ENCODE data around the gene METTL16. TPM values are rescaled to one million over a fixed set of nuclear protein-coding genes. Genes with fewer than 3 reads are reported as not detected.

METTL16 gene
- total and polyA plus RNA-seq, 12 donors: 9.9 to 31.9 (median 26.5) TPM

GRCh38 chr17:2414446-2415064, 97.1 kb downstream of the METTL16 start:
- intact Hi-C loops (cut with DNase I): loop anchor here in 5 of 10 donors (1.0 to 10.0 kb wide), 5 partner anchors 32 to 180 kb away; partner anchors contain the start of gene PAFAH1B1 (in 1 of the 5)
- H3K4me1 ChIP-seq: peaks cover 3 to 42% (median 22%) of the 10 kb centered on the region in 9 donors
- ATAC-seq (no peak), DNase-seq (no peak)
- no peak for TF ChIP-seq CTCF (IDR thresholded peaks at IDR 0.05)
- 94% methylated on average over 22 of the region's 22 CpGs for WGBS, 2 donors
- H3K4me3 ChIP-seq: no peak overlapping the region
- no peak overlapping the region for H3K27ac ChIP-seq
- peaks cover 0 to 33% (median 0%) of the 10 kb centered on the region in 9 donors for H3K36me3 ChIP-seq
- no peaks in the 10 kb centered on the region for H3K27me3 ChIP-seq
- H3K9me3 ChIP-seq: no peaks in the 10 kb centered on the region

GRCh38 chr17:2412561-2413021, 99.1 kb downstream of the METTL16 start:
- H3K9me3 ChIP-seq: no peaks in the 10 kb centered on the region
- no peak overlapping the region for H3K4me3 ChIP-seq
- H3K27me3 ChIP-seq: no peaks in the 10 kb centered on the region
- intact Hi-C loops (cut with DNase I): loop anchor here in 3 of 10 donors (10.0 kb wide), 2 partner anchors 48 to 182 kb away; partner anchors contain the start of gene PAFAH1B1 (in 1 of the 3)
- 12 to 26% methylated on average over 2 of the region's 2 CpGs for WGBS, 2 donors
- no peak for DNase-seq
- H3K36me3 ChIP-seq: peaks cover 0 to 18% (median 0%) of the 10 kb centered on the region in 9 donors
- peak in 4 of 9 donors; percentile 28 to 41 (median 36) for TF ChIP-seq CTCF (IDR thresholded peaks at IDR 0.05)
- H3K4me1 ChIP-seq: peaks cover 3 to 31% (median 18%) of the 10 kb centered on the region in 9 donors
- H3K27ac ChIP-seq: peak overlapping the region in 8 of 10 donors; percentile 38 to 71 (median 56)
- ATAC-seq: peak; percentile 31 to 80 (median 62)

GRCh38 chr17:2410951-2411350, 100.7 kb downstream of the METTL16 start:
- WGBS, 2 donors: 89 to 93% methylated on average over 7 of the region's 7 CpGs
- ATAC-seq (no peak), DNase-seq (no peak)
- Histone ChIP-seq H3K27ac (no peak overlapping the region), H3K4me3 (no peak overlapping the region), H3K27me3 (no peaks in the 10 kb centered on the region), H3K36me3 (peaks cover 0 to 18% (median 0%) of the 10 kb centered on the region in 9 donors), H3K9me3 (no peaks in the 10 kb centered on the region), H3K4me1 (peaks cover 3 to 41% (median 34%) of the 10 kb centered on the region in 9 donors)
- TF ChIP-seq CTCF (IDR thresholded peaks at IDR 0.05): no peak
- intact Hi-C loops (cut with DNase I): loop anchor here in 3 of 10 donors (10.0 kb wide), 2 partner anchors 46 to 184 kb away; partner anchors contain the start of gene PAFAH1B1 (in 1 of the 3)

- Histone ChIP-seq H3K9me3 (no peaks in the 10 kb centered on the region), H3K36me3 (peaks cover 0 to 6% (median 0%) of the 10 kb centered on the region in 9 donors), H3K4me3 (no peak overlapping the region), H3K27ac (peak overlapping the region in 9 of 10 donors; percentile 1 to 85 (median 79)), H3K4me1 (peaks cover 12 to 57% (median 55%) of the 10 kb centered on the region in 9 donors), H3K27me3 (no peaks in the 10 kb centered on the region)
- peak; percentile 54 to 79 (median 69) for ATAC-seq
- TF ChIP-seq CTCF (IDR thresholded peaks at IDR 0.05): no peak
- intact Hi-C loops (cut with DNase I): loop anchor here in 1 of 10 donors (10.0 kb wide), 1 partner anchor 342 kb away; no protein-coding TSS in a partner anchor
- DNase-seq: peak; percentile 51 to 69
- WGBS, 2 donors: 52 to 57% methylated on average over 15 of the region's 15 CpGs
Measured at GRCh38 chr17:2406903-2407790, 104.5 kb downstream of the METTL16 start.

Data from heart right ventricle (tissue), 16 donors.